Activated gamma-delta T cell (primary cell): ENCODE data around the gene TMEM238L.

ENCODE experiments used
- DNase-seq: peaks from one replicate; lab custom pipeline; 2025; lab: John Stamatoyannopoulos, UW

Gene TMEM238L

GRCh38 chr17:10773391-10773790 lies 30.5 kb downstream of the TMEM238L start:
- no peak for DNase-seq

DNA sequence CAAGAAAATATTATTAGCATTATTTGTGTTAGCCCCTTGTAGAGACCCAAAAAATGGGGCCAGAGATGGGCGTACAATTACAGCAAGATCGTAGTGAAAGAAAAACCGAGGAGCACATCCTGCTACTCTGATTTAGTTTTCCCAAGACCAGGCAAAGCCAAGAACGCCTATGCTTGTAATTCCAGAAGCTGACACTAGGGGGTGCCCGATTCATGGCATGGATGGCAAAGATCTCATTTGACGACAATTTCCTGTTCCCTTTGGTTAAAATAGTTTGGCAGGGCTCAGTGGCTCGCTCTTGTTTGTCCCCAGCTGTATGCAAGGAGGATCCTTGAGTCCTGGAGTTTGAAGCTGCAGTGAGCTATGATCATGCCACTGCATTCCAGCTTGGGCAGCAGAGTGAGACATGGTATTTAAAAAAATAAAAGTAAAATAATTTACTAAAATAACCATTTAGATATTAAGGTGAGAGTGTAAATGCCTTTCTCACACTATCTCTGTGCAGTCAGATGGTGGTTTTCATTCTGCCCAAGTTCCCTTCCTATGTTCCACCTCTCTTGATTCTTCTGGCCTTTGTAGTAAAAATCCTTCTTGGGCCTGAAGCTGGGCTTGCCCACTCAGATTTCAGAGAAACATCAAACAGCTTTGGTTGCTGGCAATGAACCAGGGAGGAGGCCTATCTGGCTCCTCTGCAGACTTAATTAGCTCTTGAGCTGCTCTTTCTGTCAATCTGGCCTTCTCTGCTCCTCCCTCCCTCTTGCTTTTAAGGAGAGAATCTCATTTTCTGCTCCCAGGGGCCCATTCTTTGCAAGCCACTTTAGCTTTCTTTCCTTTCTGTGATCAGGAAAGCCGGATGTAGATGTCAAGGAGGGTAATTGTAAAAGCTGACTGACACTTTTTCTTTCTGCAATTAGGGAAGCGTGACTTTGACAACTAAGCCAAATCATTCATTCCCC lies 31.2 kb downstream of the TMEM238L start:
- no peak for DNase-seq

GRCh38 chr17:10771148-10771547 lies 32.8 kb downstream of the TMEM238L start:
- no peak for DNase-seq

GRCh38 chr17:10769840-10770239 lies 34.1 kb downstream of the TMEM238L start:
- no peak for DNase-seq

DNA sequence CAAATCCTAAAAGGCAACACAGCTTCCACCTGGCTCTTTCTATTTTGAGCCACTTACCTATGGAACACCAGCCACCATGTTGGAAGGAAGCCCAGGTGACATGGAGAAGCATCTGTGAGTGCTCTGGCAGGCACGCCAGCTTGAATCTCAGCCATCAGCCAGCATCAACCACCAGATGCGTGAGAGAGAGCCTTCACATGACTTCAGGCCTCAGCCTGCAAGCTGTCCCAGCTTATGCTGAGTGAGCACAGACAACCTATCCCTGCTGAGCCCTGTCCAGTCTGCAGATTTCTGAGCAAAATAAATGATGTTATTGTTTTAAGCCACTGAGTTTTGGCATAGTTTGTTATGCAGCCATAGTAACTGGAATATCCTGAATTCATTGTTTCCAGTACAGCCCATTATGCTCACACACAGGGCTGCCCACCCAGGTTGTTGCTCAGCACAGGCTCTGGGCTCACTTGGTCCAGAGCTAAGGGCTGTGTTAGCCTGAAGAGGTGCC lies 35.1 kb downstream of the TMEM238L start:
- no peak for DNase-seq

DNA sequence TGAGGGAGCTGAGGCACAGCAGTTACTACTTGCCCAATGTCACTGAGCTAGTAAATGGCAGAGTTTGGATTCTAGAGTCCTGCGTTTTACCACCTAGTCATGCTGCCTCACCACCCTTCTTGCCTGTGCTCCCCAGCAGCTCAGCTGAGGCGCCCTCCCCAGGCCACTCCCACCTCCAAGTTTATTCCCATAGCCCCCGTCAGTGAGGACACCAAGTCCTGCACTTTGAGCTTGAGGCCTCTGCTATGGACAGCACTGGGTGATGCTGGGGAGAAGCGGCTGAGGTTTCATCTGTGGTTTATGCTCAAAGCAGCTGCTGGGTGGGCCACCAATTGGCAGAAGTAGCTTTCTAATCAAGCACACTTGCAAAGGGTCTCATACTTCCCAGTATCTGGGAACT lies 36.7 kb downstream of the TMEM238L start:
- DNase-seq, result no peak

GRCh38 chr17:10762037-10762436 lies 41.9 kb downstream of the TMEM238L start:
- DNase-seq, result no peak

GRCh38 chr17:10761281-10761680 lies 42.6 kb downstream of the TMEM238L start:
- DNase-seq, result no peak

- DNase-seq, result no peak
Observed at GRCh38 chr17:10758062-10758461, 45.8 kb downstream of the TMEM238L start.

DNA sequence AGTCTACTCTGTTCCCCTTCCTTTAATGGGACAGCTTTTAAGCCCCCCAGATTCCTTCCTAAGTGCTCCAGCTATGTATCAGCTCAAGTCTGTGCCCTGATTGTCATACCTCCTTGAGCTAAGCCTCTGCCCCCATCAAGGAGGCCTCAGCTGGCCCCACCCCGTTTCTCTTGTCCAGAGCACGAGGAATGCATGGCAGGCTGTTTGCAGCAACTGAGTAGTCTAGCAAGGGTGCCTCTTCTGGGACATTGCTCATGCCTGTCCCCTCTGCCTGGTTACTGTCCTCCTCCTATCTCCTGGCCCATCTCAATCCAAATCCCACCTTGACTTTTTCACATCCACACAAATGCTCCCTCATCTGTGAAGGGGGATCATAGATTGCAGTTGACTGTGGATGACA lies 46.3 kb downstream of the TMEM238L start:
- DNase-seq, result no peak

DNA sequence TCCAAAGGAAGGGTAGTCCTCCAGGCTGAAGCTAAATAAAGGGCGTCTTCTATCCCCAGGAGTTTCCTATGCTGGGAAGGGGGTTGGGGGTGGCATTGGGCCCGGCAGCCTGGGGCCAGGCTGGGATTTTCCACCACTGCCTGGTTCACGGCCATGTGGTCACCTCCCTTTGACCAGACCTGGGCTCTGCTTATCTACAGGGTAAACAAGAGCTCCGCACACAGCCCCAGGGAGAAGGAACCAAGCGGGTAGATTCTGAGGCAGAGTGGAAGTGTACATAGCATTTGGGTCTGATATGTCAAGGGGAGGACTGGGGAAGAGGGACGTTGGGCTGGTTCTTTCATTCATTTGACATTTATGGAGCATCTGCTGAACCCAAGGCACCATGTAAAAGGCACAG lies 46.8 kb downstream of the TMEM238L start:
- DNase-seq, result no peak

DNA sequence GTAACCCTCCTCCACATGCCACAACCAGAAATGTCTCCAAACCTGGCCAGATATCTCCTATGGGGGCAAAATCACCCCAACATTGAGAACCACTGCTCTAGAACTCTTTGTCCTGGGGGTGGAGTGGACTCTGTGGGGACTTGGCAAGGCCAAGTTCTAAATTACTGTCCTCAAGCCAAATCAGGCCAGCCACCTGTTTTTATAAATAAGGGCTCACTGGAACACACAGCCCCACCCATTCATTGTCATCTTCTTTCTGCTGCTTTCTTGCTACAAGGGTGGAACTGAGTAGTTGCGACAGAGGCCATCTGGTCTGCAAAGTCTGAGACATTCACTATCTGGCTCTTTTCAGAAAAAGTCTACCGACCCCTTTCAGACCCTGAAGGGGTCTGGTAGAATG lies 47.3 kb downstream of the TMEM238L start:
- no peak for DNase-seq

DNA sequence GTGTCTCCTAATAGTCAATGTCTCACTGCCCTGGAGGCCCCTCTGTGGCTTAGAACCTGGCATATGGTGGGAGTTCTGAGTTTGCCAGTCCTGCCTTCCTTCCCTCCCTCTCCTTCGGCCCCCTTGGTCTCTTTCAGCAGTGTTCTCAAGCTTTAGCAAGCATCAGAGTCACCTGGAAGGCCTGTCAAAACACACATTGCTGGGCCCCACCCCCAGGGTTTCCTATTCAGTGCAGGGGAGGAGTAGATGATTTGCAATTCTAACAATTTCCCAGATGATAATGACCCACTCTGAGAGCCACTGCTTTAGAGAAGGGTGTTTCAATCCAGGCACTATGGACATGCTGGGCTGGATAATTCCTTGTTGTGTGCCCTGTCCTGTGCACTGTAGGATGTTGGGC lies 47.7 kb downstream of the TMEM238L start:
- no peak for DNase-seq

GRCh38 chr17:10755592-10756127 lies 48.2 kb downstream of the TMEM238L start:
- no peak for DNase-seq

GRCh38 chr17:10754861-10755591 lies 48.9 kb downstream of the TMEM238L start:
- DNase-seq, result no peak

DNA sequence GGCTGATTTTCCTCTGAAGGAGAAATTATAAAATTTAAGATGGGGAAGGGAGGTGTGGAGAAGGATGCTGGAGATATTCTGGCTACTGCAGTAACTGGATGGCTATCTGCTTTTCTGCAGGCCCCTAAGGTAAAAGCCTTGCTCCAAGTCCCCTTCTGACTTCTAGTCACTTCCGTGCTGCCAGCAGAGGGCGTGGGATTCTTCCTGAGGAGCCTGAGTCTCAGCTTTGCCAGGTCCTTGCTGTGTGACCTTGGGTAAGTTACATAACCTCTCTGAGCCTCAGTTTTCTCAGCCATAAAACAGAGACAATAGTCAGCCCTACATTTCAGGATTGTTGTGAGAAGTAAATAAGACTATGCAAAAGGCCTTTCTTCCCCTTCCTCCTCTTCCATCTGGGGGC lies 49.8 kb downstream of the TMEM238L start:
- no peak for DNase-seq

- DNase-seq, result no peak
Observed at GRCh38 chr17:10752696-10753095, 51.2 kb downstream of the TMEM238L start.

- DNase-seq, result no peak
Observed at GRCh38 chr17:10751563-10751962, 52.3 kb downstream of the TMEM238L start.

- no peak for DNase-seq
Observed at GRCh38 chr17:10750210-10750609, 53.7 kb downstream of the TMEM238L start.

- no peak for DNase-seq
Observed at GRCh38 chr17:10748531-10749181, 55.2 kb downstream of the TMEM238L start.

DNA sequence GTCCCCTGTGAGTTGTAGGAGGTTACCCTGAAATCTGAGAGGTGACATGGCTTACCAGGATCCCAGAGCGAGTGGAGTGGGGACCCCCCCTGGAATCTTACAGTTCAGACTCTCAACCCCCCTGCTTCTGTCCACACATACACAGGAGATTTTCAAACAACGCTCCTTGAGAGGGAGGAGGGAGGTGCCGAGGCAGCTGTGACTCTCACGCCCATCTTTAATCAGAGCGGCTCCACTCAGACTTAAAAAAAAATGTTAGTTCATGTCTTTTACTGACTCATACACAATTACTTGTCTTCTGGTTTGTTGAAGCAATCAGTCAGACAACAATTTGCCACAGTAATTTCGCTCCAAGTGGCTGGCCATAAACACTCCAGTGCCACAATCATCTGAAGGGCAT lies 58.7 kb downstream of the TMEM238L start:
- no peak for DNase-seq
